SHP77 (cell line): ENCODE data around the gene UBE2D2.
A peak's percentile ranks its signal among the peaks of the same experiment; 100 is the strongest.
"Not testable (repeated sequence)": the region's sequence is repeated elsewhere in the genome, so short reads cannot be mapped to it uniquely, and the experiment has no call there.

Experiments used
- DNase-seq, 2 experiments: peaks; one replicate each; lab custom pipeline; 2025; lab: John Stamatoyannopoulos, UW

UBE2D2 gene

DNA sequence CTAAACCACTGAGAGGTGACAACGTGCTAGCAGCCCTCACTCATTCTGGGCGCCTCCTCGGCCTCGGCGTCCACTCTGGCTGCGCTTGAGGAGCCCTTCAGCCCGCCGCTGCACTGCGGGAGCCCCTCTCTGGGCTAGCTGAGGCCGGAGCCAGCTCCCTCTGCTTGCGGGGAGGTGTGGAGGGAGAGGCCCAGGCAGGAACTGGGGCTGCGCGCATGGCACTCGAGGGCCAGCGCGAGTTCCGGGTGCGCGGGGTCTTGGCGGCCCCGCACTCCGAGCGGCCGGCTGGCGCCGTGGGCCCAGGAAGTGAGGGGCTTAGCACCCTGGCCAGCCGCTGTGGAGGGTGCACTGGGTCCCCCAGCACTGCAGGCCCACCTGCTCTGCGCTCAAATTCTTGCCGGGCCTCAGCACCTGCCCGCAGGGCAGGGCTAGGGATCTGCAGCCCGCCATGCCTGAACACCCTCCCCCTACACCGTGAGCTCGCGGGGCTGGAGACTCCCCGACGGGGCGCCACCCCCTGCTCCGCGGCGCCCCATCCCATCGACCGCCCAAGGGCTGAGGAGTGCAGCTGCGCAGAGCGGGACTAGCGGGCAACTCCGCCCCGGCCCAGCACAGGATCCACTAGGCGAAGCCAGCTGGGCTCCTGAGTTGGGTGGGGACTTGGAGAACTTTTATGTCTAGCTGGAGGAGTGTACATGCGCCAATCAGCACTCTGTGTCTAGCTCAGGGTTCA lies 11.8 kb upstream of the UBE2D2 start:
- no peak for DNase-seq

GRCh38 chr5:139550051-139550872 lies 10.9 kb upstream of the UBE2D2 start:
- DNase-seq: not testable (repeated sequence)

DNA sequence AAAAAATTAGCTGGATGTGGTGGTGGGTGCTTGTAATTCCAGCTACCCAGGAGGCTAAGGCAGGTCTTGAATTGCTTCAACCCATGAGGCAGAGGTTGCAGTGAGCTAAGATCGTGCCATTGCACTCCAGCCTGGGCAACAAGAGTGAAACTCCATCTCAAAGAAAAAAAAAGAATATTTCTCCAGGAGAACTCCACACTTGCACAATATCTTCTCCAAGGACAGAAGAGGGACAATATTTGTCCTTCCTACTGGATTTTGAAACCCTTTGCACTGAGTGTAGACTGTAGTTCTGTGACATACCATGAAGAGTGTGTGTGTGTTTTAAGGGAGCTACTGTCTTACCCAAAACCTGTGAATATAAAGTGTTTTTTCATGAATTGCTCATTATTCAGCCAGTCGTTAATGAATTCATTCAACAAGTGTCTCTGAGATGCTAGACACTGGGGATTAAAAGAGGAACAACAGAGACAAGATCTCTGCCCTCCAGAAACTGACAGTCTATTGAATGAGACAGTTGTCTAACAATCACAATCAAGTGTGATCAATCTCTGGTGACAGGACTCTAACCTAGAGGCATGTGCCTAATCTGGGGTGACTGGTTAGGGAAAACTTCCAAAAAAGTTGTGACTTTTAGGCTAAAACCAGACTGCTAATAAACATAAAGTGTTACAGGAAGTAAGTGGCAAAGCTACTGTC lies 9.8 kb upstream of the UBE2D2 start:
- no peak for DNase-seq

DNA sequence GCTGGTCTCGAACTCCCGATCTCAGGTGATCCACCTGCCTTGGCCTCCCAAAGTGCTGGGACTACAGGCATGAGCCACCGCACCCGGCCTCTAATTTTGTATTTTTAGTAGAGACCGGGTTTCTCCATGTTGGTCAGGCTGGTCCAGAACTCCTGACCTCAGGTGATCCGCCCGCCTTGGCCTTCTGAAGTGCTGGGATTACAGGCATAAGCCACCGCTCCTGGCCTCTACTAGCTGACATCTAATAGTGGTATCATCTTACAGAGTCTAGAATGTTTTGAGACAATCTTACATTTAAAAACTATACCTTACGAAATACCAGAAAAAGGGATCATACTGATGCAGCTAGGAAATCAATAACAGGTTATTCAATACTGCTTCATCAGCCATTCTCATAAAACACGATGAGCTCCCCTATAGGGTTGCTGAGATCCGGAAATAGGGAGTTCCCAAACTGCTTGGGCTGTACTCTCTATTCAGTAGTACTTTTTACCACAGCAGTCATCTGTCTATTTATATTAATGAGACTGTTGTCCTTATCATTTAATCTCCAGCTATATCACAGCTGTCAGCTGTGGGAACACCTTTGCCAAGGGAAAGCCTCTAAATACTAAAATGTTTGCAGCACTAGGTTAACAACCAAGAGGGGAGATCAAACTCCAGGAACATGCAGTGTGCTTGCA lies 8.1 kb upstream of the UBE2D2 start:
- no peak for DNase-seq

DNA sequence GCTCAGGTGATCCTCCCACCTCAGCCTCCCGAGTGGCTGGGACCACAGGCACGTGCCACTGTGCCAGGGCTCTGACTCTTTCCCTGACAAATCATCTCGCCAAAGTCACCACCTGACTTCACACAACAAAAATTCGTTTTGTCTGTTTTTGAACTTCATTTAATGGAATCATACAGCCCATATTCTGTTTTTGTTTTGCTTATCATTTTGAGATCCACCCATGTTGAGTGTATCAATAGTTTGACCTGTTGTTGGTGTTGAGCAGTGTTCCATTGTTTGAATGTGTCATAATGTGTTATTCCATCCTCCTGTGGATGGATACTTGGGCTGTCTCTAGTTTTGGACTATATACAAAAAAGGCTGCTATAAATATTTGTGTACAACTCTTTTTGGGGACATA lies 6.9 kb upstream of the UBE2D2 start:
- no peak for DNase-seq

- no peak for DNase-seq
Measured at GRCh38 chr5:139557811-139558210, 3.3 kb upstream of the UBE2D2 start.

DNA sequence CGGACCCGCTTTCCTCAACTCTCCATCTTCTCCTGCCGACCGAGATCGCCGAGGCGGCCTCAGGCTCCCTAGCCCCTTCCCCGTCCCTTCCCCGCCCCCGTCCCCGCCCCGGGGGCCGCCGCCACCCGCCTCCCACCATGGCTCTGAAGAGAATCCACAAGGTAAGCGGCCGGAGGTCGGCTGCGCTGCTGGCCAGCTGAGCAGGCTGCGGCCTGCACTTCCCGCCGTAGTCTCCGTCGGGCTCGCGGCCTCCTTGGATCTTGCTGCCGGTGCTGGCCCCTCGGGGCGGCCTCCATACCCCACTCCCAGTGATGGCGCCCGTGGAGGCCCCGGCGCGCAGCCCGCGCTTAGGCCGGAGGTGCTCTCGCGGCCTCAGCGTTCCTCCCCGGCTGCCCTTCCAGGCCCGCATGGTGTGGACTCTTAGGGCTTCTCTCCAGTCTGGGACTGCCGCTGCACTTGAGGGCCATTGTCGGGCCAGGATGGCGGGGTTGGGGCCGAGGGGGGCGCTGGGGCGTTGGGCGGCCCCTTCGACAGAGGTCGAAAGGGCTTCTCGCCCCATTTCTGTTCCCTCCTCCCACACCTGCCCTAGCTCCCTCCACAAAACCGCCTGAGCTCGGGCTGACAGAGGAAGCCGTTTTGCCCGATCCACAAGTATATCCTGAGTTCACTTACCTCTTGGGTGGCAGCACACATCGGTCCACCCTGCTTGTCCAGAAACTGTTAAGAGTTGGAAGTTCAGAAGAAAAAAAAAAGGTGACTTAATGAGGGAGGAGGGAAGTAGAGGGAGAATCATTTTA lies 714 bp downstream of the UBE2D2 start:
- peak in 1 of 2 experiments; percentile 51 for DNase-seq

- DNase-seq: no peak
Measured at GRCh38 chr5:139562847-139563246, 1.7 kb downstream of the UBE2D2 start.

DNA sequence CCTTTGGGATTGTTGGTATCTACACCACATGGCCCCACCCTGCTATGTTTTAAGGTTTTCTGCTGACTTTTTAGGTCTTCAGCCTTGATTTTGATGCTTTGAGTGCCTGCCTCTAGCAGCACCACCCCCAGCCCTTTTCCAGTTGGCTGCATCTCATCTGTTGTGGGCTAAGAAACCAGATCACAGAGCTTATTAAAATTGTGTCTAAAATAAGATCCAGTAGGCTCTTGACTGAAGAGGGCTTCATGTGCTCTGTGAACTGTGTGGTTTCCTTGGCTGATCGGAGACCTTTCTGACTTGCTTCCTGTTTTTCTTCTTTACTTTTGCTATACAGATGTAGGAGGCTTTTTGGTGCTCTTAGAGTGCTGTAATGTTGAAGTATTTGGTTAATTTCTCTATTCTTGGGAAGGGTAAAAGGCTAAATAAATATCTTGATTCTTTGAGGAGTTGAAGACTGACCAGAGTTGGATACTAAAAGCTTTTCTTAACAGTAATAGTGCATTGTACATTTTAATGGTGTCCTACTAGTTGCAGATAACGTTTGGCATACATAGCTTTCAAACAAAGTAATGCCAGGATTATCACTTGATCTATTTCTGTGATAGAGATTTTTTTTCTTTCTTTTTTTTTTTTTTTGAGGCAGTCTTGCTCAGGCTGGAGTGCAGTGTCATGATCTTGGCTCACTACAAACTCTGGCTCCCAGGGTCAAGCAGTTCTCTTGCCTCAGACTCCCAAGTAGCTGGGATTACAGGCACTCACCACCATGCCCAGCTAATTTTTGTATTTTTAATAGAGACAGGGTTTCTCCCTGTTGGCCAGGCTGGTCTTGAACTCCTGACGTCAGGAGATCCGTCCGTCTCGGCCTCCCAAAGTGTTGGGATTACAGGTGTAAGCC lies 4.5 kb downstream of the UBE2D2 start:
- DNase-seq: no peak

DNA sequence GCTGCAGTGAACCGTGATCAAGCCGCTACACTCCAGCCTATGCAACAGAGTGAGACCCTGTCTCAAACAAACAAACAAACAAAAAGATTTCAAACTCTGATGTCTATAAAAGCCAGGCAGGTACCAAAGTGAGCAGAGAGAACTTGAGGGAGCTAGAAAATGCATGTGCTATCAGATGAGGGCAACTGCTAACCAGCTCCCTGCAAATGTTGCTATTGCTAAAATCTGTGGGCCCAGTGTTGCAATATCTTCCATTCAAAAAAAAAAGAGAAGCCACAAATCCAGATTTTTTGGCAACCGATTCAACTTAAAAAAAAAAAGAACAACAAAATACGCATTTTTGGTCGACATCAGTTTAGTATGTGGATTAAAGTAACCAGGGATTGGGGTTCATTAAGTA lies 5.5 kb downstream of the UBE2D2 start:
- DNase-seq: no peak

GRCh38 chr5:139569270-139569955 lies 8.3 kb downstream of the UBE2D2 start:
- no peak for DNase-seq

GRCh38 chr5:139571543-139571942 lies 10.4 kb downstream of the UBE2D2 start:
- DNase-seq: no peak

GRCh38 chr5:139571966-139572365 lies 10.8 kb downstream of the UBE2D2 start:
- no peak for DNase-seq

DNA sequence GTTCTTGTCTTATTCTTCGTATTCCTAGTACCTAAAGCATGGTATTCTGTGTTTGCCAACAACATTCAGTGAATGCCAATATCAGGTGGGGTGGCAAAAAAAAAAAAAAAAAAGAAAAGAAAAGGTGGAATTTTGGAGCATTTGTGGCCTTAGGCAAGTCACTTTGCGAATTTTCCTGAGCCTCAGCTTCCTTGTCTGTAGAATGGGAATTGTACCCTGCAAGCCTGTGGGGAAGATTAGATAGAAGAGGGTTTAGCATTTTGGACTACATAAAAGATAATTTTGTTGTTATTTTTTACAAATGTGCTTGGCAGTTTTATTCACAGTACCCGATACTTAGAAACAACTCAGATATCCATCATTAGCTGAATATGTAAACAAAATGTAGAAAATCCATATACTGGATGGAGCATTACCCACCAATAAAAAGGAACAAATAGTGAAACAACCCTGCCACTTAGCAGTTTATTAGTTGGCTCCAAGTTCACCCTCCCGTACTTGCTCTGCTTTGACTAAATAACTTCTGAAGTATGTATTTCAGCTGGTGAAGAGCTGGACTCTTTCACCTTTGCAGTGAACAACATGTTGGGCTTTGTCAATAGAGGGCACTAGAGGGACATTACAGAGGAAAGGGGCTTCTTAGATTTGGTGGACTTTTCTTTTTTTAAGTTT lies 13.6 kb downstream of the UBE2D2 start:
- peak; percentile 24 to 33 for DNase-seq

GRCh38 chr5:139575313-139575646 lies 14.1 kb downstream of the UBE2D2 start:
- no peak for DNase-seq

DNA sequence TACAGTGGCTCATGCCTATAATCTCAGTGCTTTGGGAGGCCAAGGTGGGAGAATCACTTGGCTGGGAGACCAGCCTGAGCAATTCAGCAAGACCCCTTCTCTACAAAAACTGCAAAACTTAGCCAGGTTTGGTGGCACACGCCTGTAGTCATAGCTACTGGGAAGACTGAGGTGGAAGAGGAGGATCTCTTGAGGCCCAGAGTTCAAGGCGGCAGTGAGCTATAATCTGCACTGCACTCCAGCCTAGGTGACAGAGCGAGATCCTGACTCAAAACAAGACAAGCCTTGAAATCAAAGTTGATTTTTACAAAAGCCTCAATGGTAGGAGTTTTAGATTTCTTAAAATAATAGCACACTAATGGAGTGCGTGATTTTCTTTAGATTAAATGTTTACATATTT lies 14.6 kb downstream of the UBE2D2 start:
- no peak for DNase-seq

GRCh38 chr5:139577689-139578290 lies 16.7 kb downstream of the UBE2D2 start:
- peak in 1 of 2 experiments; percentile 19 for DNase-seq

- DNase-seq: no peak
Measured at GRCh38 chr5:139578325-139578724, 17.2 kb downstream of the UBE2D2 start.

DNA sequence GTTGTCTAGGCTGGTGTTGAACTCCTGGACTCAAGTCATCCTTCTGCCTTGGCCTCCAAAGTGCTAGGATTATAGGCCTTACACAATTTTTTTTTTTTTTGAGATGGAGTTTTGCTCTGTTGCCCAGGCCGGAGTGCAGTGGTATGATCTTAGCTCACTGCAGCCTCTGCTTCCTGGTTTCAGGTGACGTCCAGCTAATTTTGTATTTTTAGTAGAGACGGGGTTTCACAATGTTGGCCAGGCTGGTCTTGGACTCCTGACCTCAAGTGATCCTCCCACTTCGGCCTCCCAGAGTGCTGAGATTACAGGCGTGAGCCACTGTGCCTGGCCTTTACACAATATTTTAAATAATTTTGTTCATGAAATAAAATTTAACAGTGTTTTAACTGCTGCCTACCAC lies 21.0 kb downstream of the UBE2D2 start:
- not testable (repeated sequence) for DNase-seq
